H9 (cell line): ENCODE measurements around the gene MAP7. TPM values are rescaled to one million over a fixed set of nuclear protein-coding genes. Genes with fewer than 3 reads are reported as not detected.

Experiments used
- DNase-seq: peaks from one replicate; pipeline ENCODE4 v3.0.0-alpha.2; 2017
- H2AFZ ChIP-seq: one replicate; pipeline ENCODE4 v1.6.1; 2013; ENCODE audit warnings: mild to moderate bottlenecking, low read length, control low read depth, moderate library complexity
- H2AK5ac ChIP-seq: 2 replicates; pipeline ENCODE4 v1.6.1; 2013; ENCODE audit warnings: low read length, control low read depth, mixed read lengths; ENCODE audit not compliant: insufficient read length
- H2BK120ac ChIP-seq: one replicate; pipeline ENCODE4 v1.6.1; 2013; ENCODE audit warnings: low read depth, mild to moderate bottlenecking, low read length, control low read depth, inconsistent platforms; ENCODE audit not compliant: poor library complexity, severe bottlenecking
- H2BK12ac ChIP-seq: 2 replicates; pipeline ENCODE4 v1.6.1; 2013; ENCODE audit warnings: low read length, control low read depth, mixed read lengths, low read depth; ENCODE audit not compliant: insufficient read length
- H2BK15ac ChIP-seq: 2 replicates; pipeline ENCODE4 v1.6.1; 2013; ENCODE audit warnings: low read depth, low read length, control low read depth
- H2BK20ac ChIP-seq: one replicate; pipeline ENCODE4 v1.6.1; 2013; ENCODE audit warnings: low read depth, mild to moderate bottlenecking, low read length, control low read depth, inconsistent platforms; ENCODE audit not compliant: poor library complexity, severe bottlenecking
- H2BK5ac ChIP-seq: 2 replicates; pipeline ENCODE4 v1.6.1; 2013; ENCODE audit warnings: low read length, control low read depth, mixed read lengths; ENCODE audit not compliant: insufficient read length
- H3K14ac ChIP-seq: 2 replicates; pipeline ENCODE4 v1.6.1; 2013; ENCODE audit warnings: low read length, control low read depth; ENCODE audit not compliant: insufficient read depth
- H3K18ac ChIP-seq: 2 replicates; pipeline ENCODE4 v1.6.1; 2013; ENCODE audit warnings: low read depth, mild to moderate bottlenecking, mixed read lengths, low read length, control low read depth; ENCODE audit not compliant: insufficient read length
- H3K23ac ChIP-seq: 2 replicates; pipeline ENCODE4 v1.6.1; 2013; ENCODE audit warnings: low read length, control low read depth, mixed read lengths, low read depth; ENCODE audit not compliant: insufficient read length
- H3K23me2 ChIP-seq: 2 replicates; pipeline ENCODE4 v1.6.1; 2013; ENCODE audit warnings: low read depth, mild to moderate bottlenecking, mixed read lengths, low read length, control low read depth; ENCODE audit not compliant: insufficient read length, poor library complexity, severe bottlenecking
- H3K27ac ChIP-seq: 2 replicates; pipeline ENCODE4 v1.5.1; 2013; ENCODE audit warnings: low read length, control low read depth, mixed read lengths, low read depth; ENCODE audit not compliant: insufficient read length
- H3K27me3 ChIP-seq: 2 replicates; pipeline ENCODE4 v1.6.1; 2013; ENCODE audit warnings: low read length, control low read depth, inconsistent platforms; ENCODE audit not compliant: insufficient read depth
- H3K4ac ChIP-seq: 2 replicates; pipeline ENCODE4 v1.6.1; 2013; ENCODE audit warnings: low read depth, mild to moderate bottlenecking, control low read depth, inconsistent platforms, low read length, moderate library complexity
- H3K4me1 ChIP-seq: 2 replicates; pipeline ENCODE4 v1.6.1; 2013; ENCODE audit warnings: low read length, control low read depth, inconsistent platforms; ENCODE audit not compliant: insufficient read depth
- H3K4me2 ChIP-seq: 2 replicates; pipeline ENCODE4 v1.6.1; 2013; ENCODE audit warnings: low read length, control low read depth, mixed read lengths; ENCODE audit not compliant: insufficient read length, insufficient read depth
- H3K56ac ChIP-seq: 2 replicates; pipeline ENCODE4 v1.6.1; 2013; ENCODE audit warnings: low read depth, mild to moderate bottlenecking, mixed read lengths, low read length, control low read depth; ENCODE audit not compliant: insufficient read length
- H3K79me1 ChIP-seq: 2 replicates; pipeline ENCODE4 v1.6.1; 2013; ENCODE audit warnings: low read depth, mild to moderate bottlenecking, moderate library complexity, low read length, control low read depth, inconsistent platforms; ENCODE audit not compliant: insufficient read depth, poor library complexity, severe bottlenecking
- H3K79me2 ChIP-seq: 2 replicates; pipeline ENCODE4 v1.6.1; 2013; ENCODE audit warnings: low read length, control low read depth, inconsistent platforms; ENCODE audit not compliant: insufficient read depth
- H3K9ac ChIP-seq: 2 replicates; pipeline ENCODE4 v1.6.1; 2013; ENCODE audit warnings: low read length, control low read depth, mixed read lengths; ENCODE audit not compliant: insufficient read length; ENCODE audit errors: extremely low read depth
- H3K9me3 ChIP-seq: one replicate; pipeline ENCODE4 v1.6.1; 2013; ENCODE audit warnings: low read depth, low read length, inconsistent platforms; ENCODE audit not compliant: control insufficient read depth
- H3T11ph ChIP-seq: one replicate; pipeline ENCODE4 v1.6.1; 2013; ENCODE audit warnings: mild to moderate bottlenecking, low read length, control low read depth, inconsistent platforms
- H4K20me1 ChIP-seq: one replicate; pipeline ENCODE4 v1.6.1; 2013; ENCODE audit not compliant: control insufficient read depth, insufficient read length, insufficient read depth
- H4K5ac ChIP-seq: 2 replicates; pipeline ENCODE4 v1.6.1; 2013; ENCODE audit warnings: low read depth, mild to moderate bottlenecking, mixed read lengths, low read length, control low read depth; ENCODE audit not compliant: insufficient read length
- H4K8ac ChIP-seq: replicated peaks from 2 replicates; pipeline ENCODE4 v1.6.1; 2013; ENCODE audit warnings: low read length, control low read depth, mixed read lengths, low read depth; ENCODE audit not compliant: insufficient read length
- H4K91ac ChIP-seq: 2 replicates; pipeline ENCODE4 v1.6.1; 2013; ENCODE audit warnings: low read depth, mild to moderate bottlenecking, moderate library complexity, mixed read lengths, low read length, control low read depth; ENCODE audit not compliant: insufficient read length
- H3K27ac Mint-ChIP-seq, 3 experiments: 2 replicates in 2 of 3; 3 replicates in 1 of 3; pipeline ENCODE4 v1.8.0; 2020 to 2021; ENCODE audit warnings: mixed read lengths in 3 of 3, mild to moderate bottlenecking in 1 of 3, moderate library complexity in 1 of 3
- H3K27me3 Mint-ChIP-seq: 2 replicates; pipeline ENCODE4 v1.8.0; 2021; ENCODE audit warnings: low read depth, mild to moderate bottlenecking, moderate library complexity, mixed read lengths
- H3K36me3 Mint-ChIP-seq, 3 experiments: 2 replicates in 2 of 3; 3 replicates in 1 of 3; pipeline ENCODE4 v1.8.0; 2020 to 2021; ENCODE audit warnings: low read depth in 3 of 3, mixed read lengths in 3 of 3; ENCODE audit not compliant: insufficient read depth in 1 of 3
- H3K4me1 Mint-ChIP-seq, 2 experiments: 2 replicates each; pipeline ENCODE4 v1.8.0; 2020; ENCODE audit warnings: mixed read lengths in 2 of 2
- H3K4me3 Mint-ChIP-seq, 2 experiments: 2 replicates in 1 of 2; 3 replicates in 1 of 2; pipeline ENCODE4 v1.8.0; 2020 to 2021; ENCODE audit warnings: mild to moderate bottlenecking in 2 of 2, mixed read lengths in 2 of 2, moderate library complexity in 1 of 2
- H3K9me3 Mint-ChIP-seq, 2 experiments: 2 replicates in 1 of 2; 3 replicates in 1 of 2; pipeline ENCODE4 v1.8.0; 2020; ENCODE audit warnings: mild to moderate bottlenecking in 2 of 2, mixed read lengths in 2 of 2, moderate library complexity in 1 of 2
- CTCF ChIP-seq: fragments of 200-600 bp; sonication (generic); conservative IDR thresholded peaks from 3 replicates; pipeline ENCODE4 v1.8.0; 2021; ENCODE audit warnings: antibody characterized with exemption, mild to moderate bottlenecking
- WGBS: extraction: QIAGEN DNeasy Blood & Tissue Kit; methylation state at CpG from one replicate; pipeline ENCODE4 v1.1.7; 2013; ENCODE audit warnings: missing lambda C conversion rate, low lambda C conversion rate, mixed read lengths; ENCODE audit not compliant: insufficient read length; ENCODE audit errors: extremely low coverage; 5-methylcytosine and 5-hydroxymethylcytosine counted together
- total RNA-seq: library from RNA; stranded (reverse); gene quantifications from 2 replicates; pipeline ENCODE4 v1.2.1, GENCODE V29; 2021

The MAP7 gene
- total RNA-seq, 1 experiment from 2014 or later = 51.1 TPM

DNA sequence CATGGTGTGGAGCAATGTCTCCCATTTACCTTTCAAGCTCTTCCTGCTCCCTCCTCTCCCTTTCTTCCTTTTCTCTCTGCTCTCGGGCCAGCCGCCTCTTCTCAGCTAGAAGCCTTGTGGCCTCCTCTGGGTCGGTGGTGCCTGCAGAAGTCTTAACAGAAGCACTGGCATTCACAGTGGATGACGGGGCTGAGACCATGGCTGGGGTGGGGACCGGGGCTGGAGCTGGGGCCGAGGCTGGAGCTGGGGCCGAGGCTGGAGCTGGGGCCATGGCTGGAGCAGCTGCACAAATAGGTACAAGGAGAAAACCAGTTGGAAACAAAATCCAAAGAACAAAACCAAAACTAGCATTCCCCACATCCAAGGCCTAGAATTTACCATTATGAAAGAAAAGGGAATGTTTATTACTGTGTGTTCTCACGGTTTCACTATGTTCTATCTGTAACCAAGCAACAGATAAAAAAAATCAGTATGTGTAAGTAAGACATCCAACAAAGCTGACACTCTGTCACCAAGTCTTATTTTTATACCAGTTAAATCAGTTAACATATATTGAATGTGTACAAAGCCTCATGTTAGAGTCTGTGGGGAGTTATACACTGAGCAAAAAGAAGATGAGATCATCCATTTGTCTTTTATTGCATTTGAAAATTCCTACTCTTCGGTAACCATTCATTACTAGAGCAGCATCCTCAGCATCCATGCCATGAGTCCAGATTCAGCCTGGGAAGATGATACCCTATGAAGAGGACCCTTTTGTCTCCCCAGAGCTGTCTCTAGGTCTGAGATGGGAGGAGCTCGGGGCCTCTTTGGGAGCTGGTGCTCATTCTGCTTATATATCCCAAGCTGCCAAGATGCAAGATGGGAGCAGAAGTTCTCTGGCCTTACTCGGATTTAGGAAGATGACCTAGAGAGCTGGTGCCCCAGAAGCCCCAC lies 187.5 kb downstream of the MAP7 start:
- no peak for DNase-seq
- WGBS = no CpG with 5 or more reads among the region's 11 CpGs
- Histone ChIP-seq H3K79me1 (no peaks in the 10 kb centered on the region), H3T11ph (no peak overlapping the region), H3K27me3 (no peaks in the 10 kb centered on the region), H3K23ac (no peak overlapping the region), H2BK120ac (no peak overlapping the region), H4K5ac (no peak overlapping the region), H2BK5ac (no peak overlapping the region), H3K9ac (no peak overlapping the region), H2AFZ (no peak overlapping the region), H2BK20ac (no peak overlapping the region), H3K23me2 (peaks cover 3% of the 10 kb centered on the region), H3K9me3 (no peaks in the 10 kb centered on the region), H3K4me2 (no peak overlapping the region), H3K27ac (no peak overlapping the region), H3K4ac (no peak overlapping the region), H4K20me1 (no peaks in the 10 kb centered on the region), H2AK5ac (no peak overlapping the region), H2BK15ac (no peak overlapping the region), H3K14ac (no peak overlapping the region), H3K56ac (no peak overlapping the region), H2BK12ac (no peak overlapping the region), H3K18ac (no peak overlapping the region), H4K8ac (no peak overlapping the region), H4K91ac (no peak overlapping the region), H3K4me1 (no peaks in the 10 kb centered on the region), H3K79me2 (no peaks in the 10 kb centered on the region)
- Mint-ChIP-seq H3K27me3 (no peaks in the 10 kb centered on the region), H3K9me3 (no peaks in the 10 kb centered on the region), H3K27ac (no peak overlapping the region; a peak in 2 of 7 replicates), H3K4me1 (no peaks in the 10 kb centered on the region), H3K4me3 (no peak overlapping the region), H3K36me3 (peaks cover 28 to 66% (median 49%) of the 10 kb centered on the region in 3 experiments; a peak in 6 of 7 replicates)
- TF ChIP-seq CTCF = no peak
